SU-DHL-6 (cell line): ENCODE measurements around the gene THUMPD3.

ENCODE experiments used
- CTCF ChIP-seq: fragments of 200-600 bp; sonication (generic); IDR thresholded peaks from one replicate; pipeline ENCODE4 v1.5.1; 2017; ENCODE audit warnings: antibody characterized with exemption, mild to moderate bottlenecking, low read length, moderate library complexity; ENCODE audit not compliant: insufficient read depth, poor library complexity, severe bottlenecking
- EZH2phosphoT487 ChIP-seq: fragments of 200-600 bp; sonication (generic), shearing (Covaris generic); conservative IDR thresholded peaks from 2 replicates; pipeline ENCODE4 v1.6.1; 2018; ENCODE audit warnings: mild to moderate bottlenecking, antibody characterized with exemption, low read length, moderate library complexity, mixed read lengths

GRCh38 chr3:9386078-9386459, 23.2 kb downstream of the THUMPD3 start:
- TF ChIP-seq CTCF (no peak), EZH2phosphoT487 (no peak)
